AG04450 (cell line): Measurements from ENCODE around the gene AMN. TPM values are rescaled to one million over a fixed set of nuclear protein-coding genes. Genes with fewer than 3 reads are reported as not detected.

ENCODE experiments used
- CTCF ChIA-PET: fragments of 300-600, 350-600 bp; formaldehyde crosslinking; extraction: SDS; loops from one replicate; lab custom pipeline; 2022; ENCODE audit warnings: antibody characterized with exemption, inconsistent platforms; lab: Charles Lee
- POLR2A ChIA-PET: fragments of 350-600 bp; formaldehyde crosslinking; extraction: SDS; loops from one replicate; lab custom pipeline; 2021; ENCODE audit warnings: antibody characterized with exemption, inconsistent platforms; lab: Yijun Ruan, JAX
- DNase-seq: peaks from one replicate; pipeline ENCODE4 v3.0.0-alpha.2; 2011; ENCODE audit warnings: low read depth, low spot score
- H3K27ac ChIP-seq: one replicate; pipeline ENCODE4 v1.5.1; 2012; ENCODE audit warnings: low read depth, low read length, control low read depth
- H3K27me3 ChIP-seq: one replicate; pipeline ENCODE4 v1.6.0; 2012; ENCODE audit warnings: low read length; ENCODE audit not compliant: control insufficient read depth, insufficient read depth
- H3K4me3 ChIP-seq: 2 replicates; pipeline ENCODE4 v1.5.1; 2011; ENCODE audit warnings: mild to moderate bottlenecking, low read depth, low read length, control low read depth
- H3K9me3 ChIP-seq: 2 replicates; pipeline ENCODE4 v1.5.1; 2012; ENCODE audit warnings: low read length; ENCODE audit not compliant: control insufficient read depth, insufficient read depth
- CTCF ChIP-seq: IDR thresholded peaks from 2 replicates; pipeline ENCODE4 v1.5.1; 2011; ENCODE audit warnings: low read depth, low read length, control low read depth, inconsistent platforms
- polyA plus RNA-seq: library from polyadenylated mRNA; depleted of rRNA; stranded (reverse); fragments of >200 nt; gene quantifications from 2 replicates; pipeline ENCODE4 v1.2.3, GENCODE V29; 2011

AMN gene
- polyA plus RNA-seq, 1 experiment: 0.06 TPM

- TF ChIP-seq CTCF: no peak
- Histone ChIP-seq H3K27me3 (no peaks in the 10 kb centered on the region), H3K4me3 (no peak overlapping the region), H3K27ac (no peak overlapping the region), H3K9me3 (no peaks in the 10 kb centered on the region; the same call in 1 of the 2 replicates)
- POLR2A ChIA-PET: no interaction called here
- no peak for DNase-seq
- CTCF ChIA-PET: no interaction called here
Observed at GRCh38 chr14:102941419-102942011, 19.1 kb downstream of the AMN start.

- Histone ChIP-seq H3K27ac (no peak overlapping the region), H3K9me3 (no peaks in the 10 kb centered on the region; the same call in 1 of the 2 replicates), H3K27me3 (no peaks in the 10 kb centered on the region), H3K4me3 (no peak overlapping the region)
- POLR2A ChIA-PET: no interaction called here
- TF ChIP-seq CTCF: no peak
- DNase-seq: no peak
- CTCF ChIA-PET: no interaction called here
Observed at GRCh38 chr14:102942069-102942468, 19.6 kb downstream of the AMN start.

GRCh38 chr14:102943454-102943853 is 21.0 kb downstream of the AMN start:
- DNase-seq: no peak
- Histone ChIP-seq H3K9me3 (no peaks in the 10 kb centered on the region; the same call in 1 of the 2 replicates), H3K4me3 (no peak overlapping the region), H3K27ac (no peak overlapping the region), H3K27me3 (no peaks in the 10 kb centered on the region)
- ChIA-PET POLR2A (no interaction called here), CTCF (no interaction called here)
- TF ChIP-seq CTCF: no peak

- H3K27me3 ChIP-seq: no peaks in the 10 kb centered on the region
- no peaks in the 10 kb centered on the region; the same call in 1 of the 2 replicates for H3K9me3 ChIP-seq
- POLR2A ChIA-PET: no interaction called here
- TF ChIP-seq CTCF: no peak
- no peak overlapping the region for H3K4me3 ChIP-seq
- DNase-seq: no peak
- no peak overlapping the region for H3K27ac ChIP-seq
- CTCF ChIA-PET: no interaction called here
Observed at GRCh38 chr14:102943979-102944378, 21.5 kb downstream of the AMN start.

GRCh38 chr14:102944448-102945330 is 22.2 kb downstream of the AMN start:
- Histone ChIP-seq H3K27me3 (no peaks in the 10 kb centered on the region), H3K9me3 (no peaks in the 10 kb centered on the region; the same call in 1 of the 2 replicates), H3K27ac (peak overlapping the region; percentile 52), H3K4me3 (no peak overlapping the region)
- CTCF ChIA-PET: no interaction called here
- no peak for TF ChIP-seq CTCF
- DNase-seq: no peak
- POLR2A ChIA-PET: no interaction called here
